NCI-H524 (cell line): ENCODE data around the gene MMP14.
A peak's percentile ranks its signal among the peaks of the same experiment; 100 is the strongest.

Experiments used
- DNase-seq, 2 experiments: peaks; one replicate each; lab custom pipeline; 2025; lab: John Stamatoyannopoulos, UW

Gene MMP14

GRCh38 chr14:22884738-22885523 is 48.5 kb downstream of the MMP14 start:
- DNase-seq: no peak

- no peak for DNase-seq
These were observed 49.6 kb downstream of the MMP14 start for GRCh38 chr14:22885975-22886374.

- peak; percentile 82 to 88 for DNase-seq
These were observed 50.3 kb downstream of the MMP14 start for GRCh38 chr14:22886500-22887259.

- peak; percentile 99 to 100 for DNase-seq
These were observed 51.0 kb downstream of the MMP14 start for GRCh38 chr14:22887260-22887989.

GRCh38 chr14:22887990-22888378 is 51.6 kb downstream of the MMP14 start:
- DNase-seq: peak; percentile 74 to 93

- no peak for DNase-seq
These were observed 52.3 kb downstream of the MMP14 start for GRCh38 chr14:22888662-22889061.

GRCh38 chr14:22890416-22890815 is 54.0 kb downstream of the MMP14 start:
- DNase-seq: no peak

- no peak for DNase-seq
These were observed 56.1 kb downstream of the MMP14 start for GRCh38 chr14:22892488-22892887.

GRCh38 chr14:22893706-22894105 is 57.3 kb downstream of the MMP14 start:
- DNase-seq: no peak

GRCh38 chr14:22895402-22895801 is 59.0 kb downstream of the MMP14 start:
- DNase-seq: no peak

- no peak for DNase-seq
These were observed 60.0 kb downstream of the MMP14 start for GRCh38 chr14:22896356-22896755.

GRCh38 chr14:22896760-22897159 is 60.4 kb downstream of the MMP14 start:
- DNase-seq: no peak

- DNase-seq: no peak
These were observed 61.0 kb downstream of the MMP14 start for GRCh38 chr14:22897357-22897756.
